VCaP (cell line): ENCODE data around the gene LDHD.

Source experiments
- H3K27ac ChIP-seq: fragments of 450-650 bp; 2 replicates; pipeline ENCODE4 v1.5.1; 2017
- TF ChIP-seq, protein P1 (sequence below): fragments of 450-650 bp; conservative IDR thresholded peaks from 2 replicates; pipeline ENCODE4 v1.5.1; 2017; ENCODE audit warnings: mild to moderate bottlenecking, moderate library complexity

Gene LDHD

GRCh38 chr16:75074304-75074793 is 42.2 kb downstream of the LDHD start:
- TF ChIP-seq, protein P1, sequence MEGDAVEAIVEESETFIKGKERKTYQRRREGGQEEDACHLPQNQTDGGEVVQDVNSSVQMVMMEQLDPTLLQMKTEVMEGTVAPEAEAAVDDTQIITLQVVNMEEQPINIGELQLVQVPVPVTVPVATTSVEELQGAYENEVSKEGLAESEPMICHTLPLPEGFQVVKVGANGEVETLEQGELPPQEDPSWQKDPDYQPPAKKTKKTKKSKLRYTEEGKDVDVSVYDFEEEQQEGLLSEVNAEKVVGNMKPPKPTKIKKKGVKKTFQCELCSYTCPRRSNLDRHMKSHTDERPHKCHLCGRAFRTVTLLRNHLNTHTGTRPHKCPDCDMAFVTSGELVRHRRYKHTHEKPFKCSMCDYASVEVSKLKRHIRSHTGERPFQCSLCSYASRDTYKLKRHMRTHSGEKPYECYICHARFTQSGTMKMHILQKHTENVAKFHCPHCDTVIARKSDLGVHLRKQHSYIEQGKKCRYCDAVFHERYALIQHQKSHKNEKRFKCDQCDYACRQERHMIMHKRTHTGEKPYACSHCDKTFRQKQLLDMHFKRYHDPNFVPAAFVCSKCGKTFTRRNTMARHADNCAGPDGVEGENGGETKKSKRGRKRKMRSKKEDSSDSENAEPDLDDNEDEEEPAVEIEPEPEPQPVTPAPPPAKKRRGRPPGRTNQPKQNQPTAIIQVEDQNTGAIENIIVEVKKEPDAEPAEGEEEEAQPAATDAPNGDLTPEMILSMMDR: no peak
- no peak overlapping the region for H3K27ac ChIP-seq

DNA sequence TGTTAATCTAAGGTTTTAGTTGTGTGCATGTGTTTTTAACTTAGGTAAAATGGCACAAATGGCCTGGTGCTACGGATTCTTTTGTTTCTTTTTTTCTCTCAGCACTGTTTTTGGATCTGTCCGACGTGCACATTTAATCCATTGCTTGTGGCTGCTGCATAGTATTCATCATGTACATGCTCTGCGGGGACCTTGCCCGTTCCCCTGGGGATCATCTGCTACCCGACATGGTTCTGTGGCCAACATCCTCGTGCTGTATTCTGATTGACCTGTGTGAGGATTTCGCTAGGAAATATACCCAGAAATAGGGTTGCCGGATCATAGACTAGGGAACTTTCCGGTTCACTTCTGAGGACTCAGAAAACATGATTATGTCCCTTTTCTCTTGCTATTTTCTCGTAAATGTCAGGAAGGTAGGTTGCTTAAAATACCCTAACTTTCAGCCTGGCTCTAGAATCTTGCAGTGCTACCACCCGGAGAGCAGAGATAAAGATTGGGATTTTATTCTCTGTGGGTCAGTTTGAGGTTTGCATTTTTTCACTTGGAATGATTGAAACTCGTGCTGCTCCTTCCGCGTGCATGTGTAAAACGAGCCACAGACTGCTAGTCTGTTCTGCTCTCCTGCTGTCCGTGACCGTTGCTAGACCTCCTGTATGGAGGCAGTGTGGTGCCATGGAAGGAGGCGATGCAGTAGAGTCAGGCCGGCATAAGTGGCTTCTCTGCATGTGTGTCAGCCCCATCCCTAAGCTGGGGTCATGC is 42.9 kb downstream of the LDHD start:
- TF ChIP-seq, protein P1: no peak
- no peak overlapping the region for H3K27ac ChIP-seq

DNA sequence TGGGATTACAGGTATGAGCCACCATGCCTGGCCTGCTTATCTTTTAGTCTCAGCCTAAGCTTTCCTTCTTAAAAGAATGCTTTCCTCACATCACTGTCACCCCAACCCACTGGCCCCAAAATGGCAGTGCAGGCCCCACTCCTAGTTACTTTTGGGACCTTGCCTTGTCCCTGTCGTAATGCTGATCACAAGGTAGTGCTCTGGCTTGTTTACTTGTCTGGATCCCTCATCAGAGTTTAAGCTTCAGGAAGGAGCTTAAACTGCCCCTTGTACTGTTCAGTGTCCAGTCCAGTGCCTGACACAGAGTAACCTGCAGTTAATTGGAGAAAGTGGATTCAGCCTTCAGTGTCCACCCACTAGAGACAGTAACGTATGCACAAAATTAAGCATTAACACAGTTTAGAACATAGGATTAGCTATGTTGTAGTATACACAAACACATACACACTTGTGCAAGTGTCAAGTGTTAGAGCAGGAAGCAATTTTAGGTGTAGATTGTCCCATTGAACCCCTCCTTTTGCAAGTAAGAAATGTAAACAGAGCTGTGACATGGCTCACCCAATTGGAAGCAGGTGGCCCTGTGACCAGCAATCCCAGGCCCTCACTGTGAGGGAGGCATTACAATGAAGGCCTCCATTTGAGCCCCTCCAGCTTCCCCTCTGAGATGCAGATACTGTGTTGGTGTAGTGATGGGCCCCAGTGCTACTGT is 44.2 kb downstream of the LDHD start:
- no peak overlapping the region for H3K27ac ChIP-seq
- TF ChIP-seq, protein P1: no peak

- TF ChIP-seq, protein P1: no peak
- H3K27ac ChIP-seq: no peak overlapping the region
Measured at GRCh38 chr16:75071621-75072020, 45.0 kb downstream of the LDHD start.

DNA sequence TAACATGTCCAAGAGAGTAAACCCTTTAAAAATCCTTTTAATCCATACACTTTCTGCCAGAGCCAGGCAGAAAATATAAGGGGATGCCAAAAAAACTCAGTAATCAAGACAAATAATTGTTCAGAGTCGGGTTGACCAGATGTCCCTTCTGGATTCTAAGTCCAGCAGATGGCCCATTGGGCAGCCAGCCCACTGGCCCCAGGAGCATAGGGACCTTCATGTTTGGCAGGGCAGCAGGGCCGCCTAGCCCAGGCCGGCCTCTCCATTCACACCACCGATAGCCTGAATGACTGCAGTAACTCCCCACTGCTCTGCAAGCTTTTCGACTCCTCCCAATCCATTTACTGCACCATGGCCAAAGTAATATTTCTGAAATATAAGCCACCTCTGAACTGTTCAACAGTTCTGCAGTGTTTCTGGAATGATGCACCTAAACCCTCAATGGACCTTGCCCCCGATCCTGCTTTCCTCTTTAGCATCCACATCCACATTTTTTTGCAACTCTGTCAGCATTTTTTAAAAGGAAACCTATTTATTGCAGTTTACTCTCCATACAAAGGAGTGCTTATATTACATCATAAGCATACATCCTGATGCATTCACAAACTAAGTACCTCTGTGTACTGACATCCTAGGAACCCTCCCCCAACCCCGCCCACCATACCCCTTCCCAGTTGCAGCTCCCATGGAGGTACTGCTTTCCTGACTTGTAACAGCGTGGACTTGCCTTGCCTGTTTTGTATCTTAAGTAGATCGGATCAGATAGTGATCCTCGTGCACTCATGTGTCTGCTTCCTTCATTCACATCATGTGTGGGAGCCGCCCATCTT is 46.4 kb downstream of the LDHD start:
- TF ChIP-seq, protein P1: no peak
- 0 out of 2 replicates have a peak overlapping the region, but pooled peaks have one; percentile 8 for H3K27ac ChIP-seq

DNA sequence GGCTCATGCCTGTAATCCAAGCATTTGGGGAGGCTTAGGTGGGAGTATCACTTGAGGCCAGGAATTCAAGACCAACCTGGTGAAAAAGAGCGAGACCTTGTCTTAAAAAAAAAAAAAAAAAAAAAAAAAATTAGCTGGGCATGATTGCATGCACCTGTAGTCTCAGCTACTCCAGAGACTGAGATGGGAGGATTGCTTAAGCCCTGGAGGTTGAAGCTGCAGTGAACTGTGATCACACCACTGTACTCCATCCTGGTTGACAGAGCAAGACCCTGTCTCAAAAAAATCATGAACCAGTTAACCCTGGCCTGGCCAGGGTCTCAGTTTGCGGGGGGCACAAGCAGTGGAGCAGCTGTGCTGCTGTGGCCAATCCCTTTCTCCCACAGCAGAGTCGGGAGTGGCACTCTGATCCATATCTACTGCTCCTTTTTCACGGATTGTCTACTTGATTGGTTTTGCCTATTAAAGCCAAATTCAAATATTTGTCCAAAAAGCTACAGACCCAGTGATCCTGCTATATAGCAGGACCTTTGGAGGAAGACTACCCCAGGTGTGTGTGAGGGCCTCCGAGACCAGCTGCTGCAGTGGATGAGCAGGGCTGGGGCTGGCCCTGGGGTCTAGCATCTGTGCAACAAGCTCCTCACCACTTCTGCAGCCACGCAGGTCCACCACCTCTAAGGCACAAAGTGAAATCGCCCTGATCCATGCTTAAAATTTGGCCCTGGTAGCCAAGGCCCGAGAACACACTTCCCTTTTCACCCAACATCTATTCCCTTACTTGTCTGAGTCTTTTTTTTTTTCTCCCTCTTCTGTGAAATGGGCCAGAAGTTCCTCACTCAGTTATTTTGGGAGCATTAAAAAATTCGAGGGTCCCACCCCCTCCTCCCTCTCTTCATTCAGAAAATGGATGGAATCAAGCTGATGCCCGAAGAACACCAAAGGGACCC is 48.2 kb downstream of the LDHD start:
- TF ChIP-seq, protein P1: no peak

More for the DNA sequence above, 48.2 kb downstream of the LDHD start:
- H3K27ac ChIP-seq: no peak overlapping the region
